ENCODE measurements around the gene LRP1B. TPM values are rescaled to one million over a fixed set of nuclear protein-coding genes. Genes with fewer than 3 reads are reported as not detected.

Gene LRP1B
- total and polyA plus RNA-seq, 2 of the 8 experiments (the other 6 are each of a cell fraction or from before 2014, with no cell fraction given) = 0.03 TPM; not detected in 1

- TF ChIP-seq SIN3A (conservative IDR thresholded peaks at IDR 0.05 in 1 of 2, IDR thresholded peaks at IDR 0.05 in 1 of 2; ENCODE audit: low read depth in 1 of 2, low read length in 2 of 2) (no peak), CREB1 (IDR thresholded peaks at IDR 0.05) (no peak), RXRA (IDR thresholded peaks at IDR 0.05; ENCODE audit: insufficient read depth, low read depth, low read length) (no peak)
Observed at GRCh38 chr2:140621583-140622362, 1509.0 kb downstream of the LRP1B start (continued).

Measured in H1 (cell line).